Body of pancreas (tissue), 4 donors: ENCODE data around the gene PDPK1.

Experiments
- CTCF ChIP-seq, 7 experiments: fragments of 450-650 bp in 4 of 7; fragments of 200-600 bp in 3 of 7; sonication (generic) in 3 of 7; IDR thresholded peaks; one replicate each; pipeline ENCODE4 v1.5.1; 2016 to 2019; ENCODE audit warnings: antibody characterized with exemption in 7 of 7
- POLR2A ChIP-seq, 3 donors: fragments of 450-650 bp; IDR thresholded peaks; one replicate each; pipeline ENCODE4 v1.6.1; 2016; ENCODE audit warnings: antibody characterized with exemption in 3 of 3, mild to moderate bottlenecking in 2 of 3

- TF ChIP-seq CTCF (IDR thresholded peaks at IDR 0.05) (no peak), POLR2A (IDR thresholded peaks at IDR 0.05) (no peak)
These were observed 39.9 kb upstream of the PDPK1 start for GRCh38 chr16:2497695-2498484.
